DND-41 (cell line): Measurements from ENCODE around the gene RIPOR3.

ENCODE experiments used
- ATAC-seq: fragments of 200-7000 bp; cut with Tn5 transposase; 3 replicates; pipeline ENCODE4 v1.9.1; 2021; ENCODE audit warnings: low read depth; ENCODE audit not compliant: insufficient read depth
- DNase-seq: peaks from one replicate; pipeline ENCODE4 v3.0.0-alpha.2; 2020
- H2AFZ ChIP-seq: 2 replicates; pipeline ENCODE4 v1.6.0; 2012; ENCODE audit warnings: low read depth, low read length
- H3K27ac ChIP-seq: 2 replicates; pipeline ENCODE4 v1.5.1; 2012; ENCODE audit warnings: low read length, inconsistent platforms
- H3K27me3 ChIP-seq: fragments of 200-600 bp; sonication (generic); 2 replicates; pipeline ENCODE4 v1.6.0; 2012; ENCODE audit warnings: low read length, mild to moderate bottlenecking, inconsistent platforms; ENCODE audit not compliant: insufficient read depth, poor library complexity
- H3K36me3 ChIP-seq: 2 replicates; pipeline ENCODE4 v1.5.1; 2012; ENCODE audit warnings: low read length, inconsistent platforms; ENCODE audit not compliant: insufficient read depth
- H3K4me1 ChIP-seq: 2 replicates; pipeline ENCODE4 v1.5.1; 2012; ENCODE audit warnings: mild to moderate bottlenecking, low read length; ENCODE audit not compliant: insufficient read depth
- H3K4me2 ChIP-seq: 2 replicates; pipeline ENCODE4 v1.6.0; 2012; ENCODE audit warnings: mild to moderate bottlenecking, moderate library complexity, low read length, inconsistent platforms; ENCODE audit not compliant: insufficient read depth
- H3K4me3 ChIP-seq, 2 experiments: fragments of 200-600 bp in 1 of 2; shearing (Covaris generic) in 1 of 2; 2 replicates each; pipeline ENCODE4 v1.5.1; 2012 to 2016; ENCODE audit warnings: inconsistent platforms in 2 of 2, low read length in 2 of 2, mild to moderate bottlenecking in 2 of 2, low read depth in 1 of 2, moderate library complexity in 1 of 2
- H3K79me2 ChIP-seq: 2 replicates; pipeline ENCODE4 v1.6.0; 2012; ENCODE audit warnings: low read length, inconsistent platforms; ENCODE audit not compliant: insufficient read depth
- H3K9ac ChIP-seq: 2 replicates; pipeline ENCODE4 v1.6.0; 2012; ENCODE audit warnings: low read depth, mild to moderate bottlenecking, inconsistent platforms, low read length, moderate library complexity
- H3K9me3 ChIP-seq: 2 replicates; pipeline ENCODE4 v1.5.1; 2012; ENCODE audit warnings: low read length, moderate library complexity, mild to moderate bottlenecking, inconsistent platforms; ENCODE audit not compliant: insufficient read depth, severe bottlenecking
- H4K20me1 ChIP-seq: 2 replicates; pipeline ENCODE4 v1.6.0; 2012; ENCODE audit warnings: low read length; ENCODE audit not compliant: insufficient read depth
- EZH2 ChIP-seq: IDR thresholded peaks from 3 replicates; pipeline ENCODE4 v1.6.1; 2012; ENCODE audit warnings: borderline replicate concordance, low read depth, mild to moderate bottlenecking, moderate library complexity, low read length, inconsistent platforms; ENCODE audit not compliant: severe bottlenecking
- TF ChIP-seq, protein P1 (sequence below): IDR thresholded peaks from 2 replicates; pipeline ENCODE4 v1.5.1; 2012; ENCODE audit warnings: borderline replicate concordance, low read length, moderate library complexity, mild to moderate bottlenecking; ENCODE audit not compliant: poor library complexity, severe bottlenecking; ENCODE audit errors: extremely low read depth

Gene RIPOR3

DNA sequence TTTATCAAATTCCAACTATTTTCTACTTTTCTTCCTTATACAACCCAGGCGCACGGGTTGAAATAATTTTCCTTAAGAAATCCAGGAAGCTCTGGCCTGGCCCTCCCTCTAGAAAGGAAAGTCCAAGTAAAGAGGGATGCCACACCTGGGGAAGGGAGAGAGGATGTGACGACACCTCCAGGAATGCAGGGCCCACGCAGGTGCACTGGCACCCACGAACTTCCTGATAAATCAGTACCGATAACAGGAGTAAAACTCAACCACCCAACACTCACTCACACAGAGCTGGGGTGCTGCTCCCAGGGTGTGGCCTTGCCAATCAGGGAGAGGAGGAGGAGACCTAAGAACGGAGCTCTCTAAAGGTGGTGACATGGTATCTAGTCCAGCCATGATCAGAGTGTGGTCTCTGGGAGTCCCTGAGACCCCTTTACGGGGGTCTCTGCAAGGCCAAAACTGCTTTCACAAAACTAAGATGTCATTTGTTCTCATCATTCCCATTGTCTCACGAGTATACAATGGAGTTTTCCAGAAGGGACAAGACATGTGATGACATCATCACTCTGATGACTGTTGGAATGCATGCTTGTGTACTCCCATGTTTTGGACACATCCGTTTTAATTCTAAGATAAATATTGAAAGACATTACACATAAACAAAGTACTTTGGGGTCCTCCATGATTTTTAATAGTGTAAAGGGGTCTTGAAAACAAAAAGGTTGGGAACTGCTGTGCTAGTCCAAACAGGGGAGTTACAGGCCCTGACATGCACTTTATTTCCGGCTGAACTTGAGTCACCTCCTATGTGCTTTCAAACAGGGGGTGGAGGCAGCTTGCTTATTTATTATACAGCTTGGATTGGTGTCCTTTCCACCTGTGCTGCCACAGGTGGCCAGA, 37.9 kb upstream of the RIPOR3 start:
- Histone ChIP-seq H4K20me1 (no peaks in the 10 kb centered on the region), H3K4me3 (no peak overlapping the region), H3K4me1 (peaks cover 20% of the 10 kb centered on the region), H2AFZ (0 out of 2 replicates have a peak overlapping the region, but pooled peaks have one; percentile 70), H3K9ac (no peak overlapping the region), H3K79me2 (0 out of 2 replicates have a peak, but pooled peaks cover 3% of the 10 kb centered on the region), H3K27me3 (peaks cover 4% of the 10 kb centered on the region), H3K27ac (no peak overlapping the region), H3K36me3 (no peaks in the 10 kb centered on the region), H3K4me2 (no peak overlapping the region), H3K9me3 (no peaks in the 10 kb centered on the region)
- no peak for ATAC-seq
- no peak for TF ChIP-seq EZH2
- DNase-seq: no peak

DNA sequence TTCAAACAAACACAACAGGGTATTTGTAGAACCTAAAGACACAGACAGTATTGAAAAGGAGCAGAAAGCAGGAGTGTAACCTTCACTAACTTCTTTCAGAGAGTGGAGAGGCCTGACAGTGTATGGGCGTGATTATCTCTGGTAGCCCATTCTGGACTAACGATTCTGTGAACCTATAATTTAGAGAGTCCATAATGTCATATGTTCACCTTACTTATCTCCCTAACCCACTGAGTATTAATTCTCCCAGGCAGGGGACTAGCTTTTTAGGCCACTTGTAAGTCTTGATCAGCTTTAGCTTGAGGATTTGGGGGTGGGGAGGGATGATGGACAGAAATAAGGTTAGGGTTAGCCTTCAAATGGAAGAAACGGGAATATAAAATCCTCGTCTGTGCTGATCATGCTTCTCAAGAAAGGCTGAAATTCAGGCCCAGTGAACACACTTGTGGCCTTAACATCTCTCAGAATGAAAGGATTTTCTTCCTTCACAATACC, 37.2 kb upstream of the RIPOR3 start:
- ATAC-seq (no peak), DNase-seq (no peak)
- Histone ChIP-seq H3K9ac (no peak overlapping the region), H2AFZ (no peak overlapping the region), H3K4me2 (no peak overlapping the region), H4K20me1 (no peaks in the 10 kb centered on the region), H3K79me2 (0 out of 2 replicates have a peak, but pooled peaks cover 3% of the 10 kb centered on the region), H3K4me1 (peaks cover 20% of the 10 kb centered on the region), H3K27ac (no peak overlapping the region), H3K27me3 (peaks cover 4% of the 10 kb centered on the region), H3K4me3 (no peak overlapping the region), H3K36me3 (no peaks in the 10 kb centered on the region), H3K9me3 (no peaks in the 10 kb centered on the region)
- TF ChIP-seq EZH2: no peak
- TF ChIP-seq, protein P1, sequence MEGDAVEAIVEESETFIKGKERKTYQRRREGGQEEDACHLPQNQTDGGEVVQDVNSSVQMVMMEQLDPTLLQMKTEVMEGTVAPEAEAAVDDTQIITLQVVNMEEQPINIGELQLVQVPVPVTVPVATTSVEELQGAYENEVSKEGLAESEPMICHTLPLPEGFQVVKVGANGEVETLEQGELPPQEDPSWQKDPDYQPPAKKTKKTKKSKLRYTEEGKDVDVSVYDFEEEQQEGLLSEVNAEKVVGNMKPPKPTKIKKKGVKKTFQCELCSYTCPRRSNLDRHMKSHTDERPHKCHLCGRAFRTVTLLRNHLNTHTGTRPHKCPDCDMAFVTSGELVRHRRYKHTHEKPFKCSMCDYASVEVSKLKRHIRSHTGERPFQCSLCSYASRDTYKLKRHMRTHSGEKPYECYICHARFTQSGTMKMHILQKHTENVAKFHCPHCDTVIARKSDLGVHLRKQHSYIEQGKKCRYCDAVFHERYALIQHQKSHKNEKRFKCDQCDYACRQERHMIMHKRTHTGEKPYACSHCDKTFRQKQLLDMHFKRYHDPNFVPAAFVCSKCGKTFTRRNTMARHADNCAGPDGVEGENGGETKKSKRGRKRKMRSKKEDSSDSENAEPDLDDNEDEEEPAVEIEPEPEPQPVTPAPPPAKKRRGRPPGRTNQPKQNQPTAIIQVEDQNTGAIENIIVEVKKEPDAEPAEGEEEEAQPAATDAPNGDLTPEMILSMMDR: no peak

DNA sequence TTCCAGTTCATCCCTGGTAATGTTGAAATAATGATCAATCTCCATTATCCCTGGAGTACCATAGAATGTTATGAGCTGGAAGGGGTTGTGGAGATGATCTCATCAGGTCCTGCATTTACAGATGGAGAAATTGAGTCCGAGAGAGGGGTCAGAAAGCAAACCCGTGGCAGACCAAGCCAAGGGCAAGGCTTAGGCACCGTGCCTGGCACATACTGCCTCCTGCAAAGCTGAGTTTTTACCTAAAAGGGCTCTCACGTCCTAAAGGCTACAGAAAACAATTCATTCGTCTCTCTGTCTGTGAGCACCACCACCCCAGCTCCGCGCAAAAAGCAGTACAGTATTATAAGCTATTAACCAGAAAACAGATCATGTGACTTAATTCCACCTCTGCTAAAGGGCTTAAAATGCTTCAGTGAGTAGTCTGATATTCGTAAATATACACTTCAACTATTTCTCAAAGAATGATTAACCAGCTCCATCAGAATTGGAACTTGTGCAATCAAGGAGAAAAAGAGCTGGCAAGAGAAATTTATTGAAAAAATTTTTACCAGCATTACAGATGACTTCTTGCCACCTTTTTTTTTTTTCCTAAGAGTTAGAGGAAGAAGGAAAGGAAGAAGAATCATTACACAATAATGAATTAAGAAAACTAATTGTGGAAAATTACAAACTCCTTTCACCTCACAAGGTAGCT, 36.6 kb upstream of the RIPOR3 start:
- DNase-seq (no peak), ATAC-seq (no peak)
- Histone ChIP-seq H3K36me3 (no peaks in the 10 kb centered on the region), H3K4me2 (no peak overlapping the region), H3K4me3 (no peak overlapping the region), H4K20me1 (no peaks in the 10 kb centered on the region), H2AFZ (no peak overlapping the region), H3K9me3 (no peaks in the 10 kb centered on the region), H3K9ac (no peak overlapping the region), H3K4me1 (peaks cover 20% of the 10 kb centered on the region), H3K27ac (no peak overlapping the region), H3K27me3 (peaks cover 4% of the 10 kb centered on the region), H3K79me2 (0 out of 2 replicates have a peak, but pooled peaks cover 3% of the 10 kb centered on the region)
- TF ChIP-seq, protein P1: no peak
- TF ChIP-seq EZH2: no peak
